WTC11 (cell line): ENCODE measurements around the gene SLC23A2. TPM values are rescaled to one million over a fixed set of nuclear protein-coding genes. Genes with fewer than 3 reads are reported as not detected.

Experiments used
- ATAC-seq: fragments of 200-7000 bp; cut with Tn5 transposase; 2 replicates; pipeline ENCODE4 v1.10.0; 2021; ENCODE audit warnings: mild to moderate bottlenecking, moderate library complexity
- CTCF ChIA-PET: fragments of 300-600 bp; sonication (Branson Sonifier 250); formaldehyde crosslinking; loops from one replicate; lab custom pipeline; 2021; ENCODE audit warnings: antibody characterized with exemption; lab: Charles Lee
- POLR2A ChIA-PET: fragments of 350-600 bp; sonication (Branson Sonifier 250); formaldehyde crosslinking; loops from one replicate; lab custom pipeline; 2021; ENCODE audit warnings: antibody characterized with exemption; lab: Charles Lee
- DNase-seq: peaks from one replicate; pipeline ENCODE4 v3.0.0; 2021; ENCODE audit warnings: low spot score
- H3K27ac Mint-ChIP-seq: 2 replicates; pipeline ENCODE4 v1.8.0; 2021; ENCODE audit warnings: mixed read lengths
- H3K27me3 Mint-ChIP-seq: 2 replicates; pipeline ENCODE4 v1.8.0; 2021; ENCODE audit warnings: low read depth, mild to moderate bottlenecking, moderate library complexity, mixed read lengths
- H3K36me3 Mint-ChIP-seq: 2 replicates; pipeline ENCODE4 v1.8.0; 2021; ENCODE audit warnings: mixed read lengths
- H3K4me1 Mint-ChIP-seq: 2 replicates; pipeline ENCODE4 v1.8.0; 2022; ENCODE audit warnings: mixed read lengths
- H3K4me3 Mint-ChIP-seq: 2 replicates; pipeline ENCODE4 v1.8.0; 2021; ENCODE audit warnings: mild to moderate bottlenecking, moderate library complexity, mixed read lengths
- H3K9me3 Mint-ChIP-seq: 2 replicates; pipeline ENCODE4 v1.8.0; 2021; ENCODE audit warnings: mixed read lengths
- CREM ChIP-seq: sonication (generic); formaldehyde crosslinking; IDR thresholded peaks from 2 replicates; pipeline ENCODE4 v1.8.1; 2022; ENCODE audit warnings: mild to moderate bottlenecking, missing genetic modification reagents, moderate library complexity
- E2F4 ChIP-seq: sonication (generic); formaldehyde crosslinking; IDR thresholded peaks from 2 replicates; pipeline ENCODE4 v1.8.1; 2022; ENCODE audit warnings: low read depth, mild to moderate bottlenecking, moderate library complexity, missing genetic modification reagents, borderline replicate concordance
- FOXP1 ChIP-seq: sonication (generic); formaldehyde crosslinking; IDR thresholded peaks from 2 replicates; pipeline ENCODE4 v1.8.0; 2022; ENCODE audit warnings: missing genetic modification reagents, mild to moderate bottlenecking, moderate library complexity, borderline replicate concordance
- FOXP4 ChIP-seq: sonication (generic); formaldehyde crosslinking; IDR thresholded peaks from 2 replicates; pipeline ENCODE4 v1.8.0; 2022; ENCODE audit warnings: mild to moderate bottlenecking, missing genetic modification reagents
- HMGXB4 ChIP-seq: sonication (generic); formaldehyde crosslinking; IDR thresholded peaks from 2 replicates; pipeline ENCODE4 v1.8.1; 2023; ENCODE audit warnings: mild to moderate bottlenecking, moderate library complexity, missing genetic modification reagents
- IRF1 ChIP-seq: sonication (generic); formaldehyde crosslinking; IDR thresholded peaks from 2 replicates; pipeline ENCODE4 v1.8.0; 2023; ENCODE audit warnings: missing genetic modification reagents
- JUN ChIP-seq: sonication (generic); formaldehyde crosslinking; IDR thresholded peaks from 2 replicates; pipeline ENCODE4 v1.8.0; 2023; ENCODE audit warnings: mild to moderate bottlenecking, missing genetic modification reagents
- MLX ChIP-seq: sonication (generic); formaldehyde crosslinking; IDR thresholded peaks from 2 replicates; pipeline ENCODE4 v1.8.1; 2023; ENCODE audit warnings: mild to moderate bottlenecking, missing genetic modification reagents, moderate library complexity
- NR2C2 ChIP-seq: sonication (generic); formaldehyde crosslinking; IDR thresholded peaks from 2 replicates; pipeline ENCODE4 v1.8.0; 2022; ENCODE audit warnings: mild to moderate bottlenecking, missing genetic modification reagents
- NR3C1 ChIP-seq: sonication (generic); formaldehyde crosslinking; conservative IDR thresholded peaks from 2 replicates; pipeline ENCODE4 v1.8.1; 2023; ENCODE audit warnings: low read depth, mild to moderate bottlenecking, missing genetic modification reagents
- STAT6 ChIP-seq: sonication (generic); formaldehyde crosslinking; conservative IDR thresholded peaks from 2 replicates; pipeline ENCODE4 v1.8.1; 2023; ENCODE audit warnings: mild to moderate bottlenecking, low read depth, missing genetic modification reagents, moderate library complexity
- USF1 ChIP-seq: sonication (generic); formaldehyde crosslinking; IDR thresholded peaks from 2 replicates; pipeline ENCODE4 v1.8.0; 2022; ENCODE audit warnings: mild to moderate bottlenecking, missing genetic modification reagents
- ZMAT4 ChIP-seq: fragments of 250-450 bp; sonication (Bioruptor Pico); IDR thresholded peaks from 2 replicates; pipeline ENCODE4 v1.9.0; 2021; ENCODE audit warnings: mild to moderate bottlenecking
- ZNF263 ChIP-seq: sonication (generic); formaldehyde crosslinking; IDR thresholded peaks from 2 replicates; pipeline ENCODE4 v1.8.1; 2022; ENCODE audit warnings: low read depth, mild to moderate bottlenecking, moderate library complexity, missing genetic modification reagents
- ZNF281 ChIP-seq: sonication (generic); formaldehyde crosslinking; IDR thresholded peaks from 2 replicates; pipeline ENCODE4 v1.8.0; 2023; ENCODE audit warnings: mild to moderate bottlenecking, missing genetic modification reagents
- ZSCAN18 ChIP-seq: fragments of 250-450 bp; sonication (Bioruptor Pico); IDR thresholded peaks from 2 replicates; pipeline ENCODE4 v2.1.2; 2022; ENCODE audit warnings: mild to moderate bottlenecking, moderate library complexity
- total RNA-seq: library from RNA; stranded (reverse); gene quantifications from 3 replicates; pipeline ENCODE4 v1.2.3, GENCODE V29; 2021

SLC23A2 gene
- total RNA-seq, 1 experiment from 2014 or later = 14.5 TPM

GRCh38 chr20:4887586-4887985 lies 113.7 kb downstream of the SLC23A2 start:
- Mint-ChIP-seq H3K36me3 (no peaks in the 10 kb centered on the region; the same call in 1 of the 2 replicates), H3K27ac (0 out of 2 replicates have a peak overlapping the region, but pooled peaks have one; percentile 23), H3K9me3 (no peaks in the 10 kb centered on the region), H3K4me1 (no peaks in the 10 kb centered on the region), H3K4me3 (no peak overlapping the region), H3K27me3 (no peaks in the 10 kb centered on the region)
- TF ChIP-seq NR2C2 (CRISPR knock-in tag) (no peak), JUN (CRISPR knock-in tag) (no peak), STAT6 (CRISPR knock-in tag) (no peak), MLX (no peak), ZMAT4 (CRISPR knock-in tag) (no peak), ZSCAN18 (CRISPR knock-in tag) (no peak), FOXP4 (CRISPR knock-in tag) (no peak), CREM (CRISPR knock-in tag) (no peak), IRF1 (CRISPR knock-in tag) (no peak)
- CTCF ChIA-PET = no interaction called here
- POLR2A ChIA-PET = no interaction called here
- DNase-seq (no peak), ATAC-seq (no peak)

GRCh38 chr20:4886771-4887527 lies 114.4 kb downstream of the SLC23A2 start:
- Mint-ChIP-seq H3K4me3 (no peak overlapping the region), H3K9me3 (no peaks in the 10 kb centered on the region), H3K4me1 (no peaks in the 10 kb centered on the region), H3K36me3 (no peaks in the 10 kb centered on the region; the same call in 1 of the 2 replicates), H3K27ac (no peak overlapping the region), H3K27me3 (no peaks in the 10 kb centered on the region)
- CTCF ChIA-PET = no interaction called here
- no peak for TF ChIP-seq ZNF263 (CRISPR knock-in tag)
- no peak for TF ChIP-seq E2F4
- TF ChIP-seq NR3C1 (CRISPR knock-in tag) = no peak
- TF ChIP-seq HMGXB4 (CRISPR knock-in tag) = no peak
- TF ChIP-seq CREM (CRISPR knock-in tag) = no peak
- TF ChIP-seq ZNF281 = no peak
- TF ChIP-seq USF1 = no peak
- TF ChIP-seq FOXP1 (CRISPR knock-in tag) = no peak
- DNase-seq = no peak
- POLR2A ChIA-PET = no interaction called here
- ATAC-seq = no peak
